Nephron (organoid): ENCODE measurements around the gene VSTM2B.

Experiments used
- H3K27ac Mint-ChIP-seq, 3 experiments: 2 replicates each; pipeline ENCODE4 v1.8.0; 2020; ENCODE audit warnings: mixed read lengths in 3 of 3, mild to moderate bottlenecking in 2 of 3, moderate library complexity in 1 of 3
- H3K27me3 Mint-ChIP-seq: 2 replicates; pipeline ENCODE4 v1.8.0; 2021; ENCODE audit warnings: low read depth, mild to moderate bottlenecking, moderate library complexity, mixed read lengths
- H3K36me3 Mint-ChIP-seq: 2 replicates; pipeline ENCODE4 v1.8.0; 2020; ENCODE audit warnings: low read depth, mixed read lengths
- H3K4me1 Mint-ChIP-seq: 2 replicates; pipeline ENCODE4 v1.8.0; 2020; ENCODE audit warnings: mixed read lengths
- H3K4me3 Mint-ChIP-seq, 3 experiments: 2 replicates each; pipeline ENCODE4 v1.8.0; 2020; ENCODE audit warnings: mild to moderate bottlenecking in 3 of 3, mixed read lengths in 3 of 3, moderate library complexity in 2 of 3
- H3K9me3 Mint-ChIP-seq: 2 replicates; pipeline ENCODE4 v1.8.0; 2020; ENCODE audit warnings: mixed read lengths
- CTCF ChIP-seq, 3 experiments: fragments of 200-600 bp; sonication (generic); IDR thresholded peaks; one replicate each; pipeline ENCODE4 v1.5.0; 2021; ENCODE audit warnings: antibody characterized with exemption in 3 of 3; ENCODE audit not compliant: unreplicated experiment in 3 of 3

VSTM2B gene

GRCh38 chr19:29499261-29499920 lies 26.4 kb upstream of the VSTM2B start:
- Mint-ChIP-seq H3K36me3 (no peaks in the 10 kb centered on the region), H3K27ac (no peak overlapping the region), H3K9me3 (no peaks in the 10 kb centered on the region), H3K4me3 (no peak overlapping the region), H3K4me1 (peaks cover 24% of the 10 kb centered on the region), H3K27me3 (peaks cover 22% of the 10 kb centered on the region)
- no peak for TF ChIP-seq CTCF (IDR thresholded peaks at IDR 0.05; ENCODE audit: unreplicated experiment in 3 of 3)

GRCh38 chr19:29499921-29500590 lies 25.7 kb upstream of the VSTM2B start:
- H3K4me1 Mint-ChIP-seq = peaks cover 27% of the 10 kb centered on the region
- H3K27me3 Mint-ChIP-seq = peaks cover 22% of the 10 kb centered on the region
- no peak overlapping the region for H3K4me3 Mint-ChIP-seq
- no peak for TF ChIP-seq CTCF (IDR thresholded peaks at IDR 0.05; ENCODE audit: unreplicated experiment in 3 of 3)
- no peaks in the 10 kb centered on the region for H3K36me3 Mint-ChIP-seq
- H3K27ac Mint-ChIP-seq = no peak overlapping the region
- no peaks in the 10 kb centered on the region for H3K9me3 Mint-ChIP-seq

GRCh38 chr19:29501816-29502580 lies 23.8 kb upstream of the VSTM2B start:
- Mint-ChIP-seq H3K36me3 (no peaks in the 10 kb centered on the region), H3K27ac (no peak overlapping the region), H3K9me3 (no peaks in the 10 kb centered on the region), H3K4me1 (peaks cover 27% of the 10 kb centered on the region), H3K27me3 (peaks cover 22% of the 10 kb centered on the region), H3K4me3 (no peak overlapping the region)
- TF ChIP-seq CTCF (IDR thresholded peaks at IDR 0.05; ENCODE audit: unreplicated experiment in 3 of 3) = no peak

GRCh38 chr19:29502581-29502850 lies 23.3 kb upstream of the VSTM2B start:
- TF ChIP-seq CTCF (IDR thresholded peaks at IDR 0.05; ENCODE audit: unreplicated experiment in 3 of 3) = no peak
- H3K4me3 Mint-ChIP-seq = no peak overlapping the region
- no peaks in the 10 kb centered on the region for H3K9me3 Mint-ChIP-seq
- peak overlapping the region in 1 of 3 experiments; percentile 25 for H3K27ac Mint-ChIP-seq
- peaks cover 21% of the 10 kb centered on the region for H3K27me3 Mint-ChIP-seq
- no peaks in the 10 kb centered on the region for H3K36me3 Mint-ChIP-seq
- H3K4me1 Mint-ChIP-seq = peaks cover 27% of the 10 kb centered on the region

- Mint-ChIP-seq H3K27ac (peak overlapping the region in 1 of 3 experiments; percentile 55), H3K36me3 (no peaks in the 10 kb centered on the region), H3K4me3 (peak overlapping the region in 1 of 3 experiments; percentile 50), H3K9me3 (no peaks in the 10 kb centered on the region), H3K4me1 (peaks cover 27% of the 10 kb centered on the region), H3K27me3 (peaks cover 15% of the 10 kb centered on the region)
- no peak for TF ChIP-seq CTCF (IDR thresholded peaks at IDR 0.05; ENCODE audit: unreplicated experiment in 3 of 3)
Observed at GRCh38 chr19:29503140-29503758, 22.5 kb upstream of the VSTM2B start.
